H1 (cell line): ENCODE data around the gene FIGNL2. TPM values are rescaled to one million over a fixed set of nuclear protein-coding genes. Genes with fewer than 3 reads are reported as not detected.

Source experiments
- GABPA ChIP-seq: IDR thresholded peaks from 2 replicates; pipeline ENCODE4 v1.6.1; 2011; ENCODE audit warnings: mild to moderate bottlenecking, low read length, moderate library complexity, borderline replicate concordance; ENCODE audit not compliant: insufficient read depth
- KDM4A ChIP-seq: IDR thresholded peaks from one replicate; pipeline ENCODE4 v1.7.1; 2012; ENCODE audit warnings: low read depth, mild to moderate bottlenecking, moderate library complexity, low read length, inconsistent platforms; ENCODE audit not compliant: severe bottlenecking
- YY1 ChIP-seq: IDR thresholded peaks from 2 replicates; pipeline ENCODE4 v1.6.1; 2011; ENCODE audit warnings: low read depth, mild to moderate bottlenecking, low read length
- polyA plus RNA-seq, 7 experiments: library from polyadenylated mRNA; depleted of rRNA in 3 of 7; stranded (reverse) in 5 of 7; unstranded in 2 of 7; fragments of >200 nt in 5 of 7; fragments of 200-250 nt in 2 of 7; gene quantifications; 1 replicate in 5 of 7; 2 replicates in 1 of 7; 4 replicates in 1 of 7; pipeline versions ENCODE4 v1.2.1 to v1.2.3, GENCODE V29; 2011 to 2013; ENCODE audit warnings: missing spikeins in 2 of 7, mixed read lengths in 2 of 7
- total RNA-seq: library from RNA; stranded (reverse); fragmentation: NEBNext Ultra II Directional; extraction: Animal tissue kit (Norgen Biotek cat#: 25700); gene quantifications from 2 replicates; pipeline ENCODE4 v1.2.1, GENCODE V29; 2021

Gene FIGNL2
- total and polyA plus RNA-seq, 2 of the 8 experiments (the other 6 are each of a cell fraction or from before 2014, with no cell fraction given), result 6.5 to 7.1 TPM

DNA sequence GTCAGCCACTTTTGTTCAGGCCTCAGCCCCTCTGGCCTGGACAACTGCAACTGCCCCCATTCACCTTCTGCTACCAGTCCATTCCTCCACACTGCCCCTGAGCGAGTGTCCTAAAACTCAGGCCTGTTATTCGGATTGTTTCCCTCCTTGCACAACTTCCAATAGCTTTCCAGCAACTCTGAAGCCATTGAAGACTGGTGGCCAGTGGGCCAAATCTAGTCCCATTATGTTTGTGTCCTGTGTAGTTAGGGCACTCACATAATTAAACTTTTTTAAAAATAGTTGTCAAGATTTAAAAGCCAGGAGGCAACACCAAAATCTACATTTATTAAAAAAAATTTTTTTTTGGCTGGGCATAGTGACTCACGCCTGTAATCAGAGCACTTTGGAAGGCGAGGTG lies 17.8 kb upstream of the FIGNL2 start (continued):
- TF ChIP-seq GABPA (no peak), KDM4A (no peak), YY1 (no peak)
